K562 (cell line): ENCODE results near the gene PNMA8C. TPM values are rescaled to one million over a fixed set of nuclear protein-coding genes. Genes with fewer than 3 reads are reported as not detected.

Experiments
- ATF7 ChIP-seq: fragments of 450-650 bp; IDR thresholded peaks from 2 replicates; pipeline ENCODE4 v1.7.1; 2014; ENCODE audit warnings: mild to moderate bottlenecking, moderate library complexity
- BCOR ChIP-seq: fragments of 450-650 bp; IDR thresholded peaks from 2 replicates; pipeline ENCODE4 v1.6.1; 2016
- CSDE1 ChIP-seq, 2 experiments: fragments of 450-650 bp; IDR thresholded peaks; 2 replicates each; pipeline ENCODE4 v1.6.1; 2016; ENCODE audit warnings: mild to moderate bottlenecking in 1 of 2
- ETV1 ChIP-seq: fragments of 450-650 bp; conservative IDR thresholded peaks from 2 replicates; pipeline ENCODE4 v1.6.1; 2016; ENCODE audit warnings: missing genetic modification characterization, control low read depth, low read depth, missing compliant biosample characterization
- HDAC2 ChIP-seq: fragments of 450-650 bp; IDR thresholded peaks from 2 replicates; pipeline ENCODE4 v1.6.1; 2016; ENCODE audit warnings: mild to moderate bottlenecking
- HLTF ChIP-seq: fragments of 450-650 bp; IDR thresholded peaks from 2 replicates; pipeline ENCODE4 v1.6.1; 2016
- HNRNPL ChIP-seq: fragments of 200-400 bp; formaldehyde crosslinking; IDR thresholded peaks from 2 replicates; pipeline ENCODE4 v1.6.1; 2017; ENCODE audit warnings: low read depth, mild to moderate bottlenecking, low read length
- JUN ChIP-seq, 2 experiments: sonication (generic) in 1 of 2; formaldehyde crosslinking in 1 of 2; IDR thresholded peaks; 2 replicates each; pipeline versions ENCODE4 v1.6.1 to v1.8.0; 2012 to 2022; ENCODE audit warnings: borderline replicate concordance in 2 of 2, mild to moderate bottlenecking in 2 of 2, improper control_type of control experiment in 1 of 2, low read depth in 1 of 2, low read length in 1 of 2, missing genetic modification reagents in 1 of 2
- KDM5B ChIP-seq: fragments of 200-600 bp; sonication (generic); IDR thresholded peaks from 2 replicates; pipeline ENCODE4 v1.6.1; 2012; ENCODE audit warnings: low read depth, mild to moderate bottlenecking, moderate library complexity, low read length, control low read depth, inconsistent platforms; ENCODE audit not compliant: insufficient replicate concordance
- MTA1 ChIP-seq: fragments of 450-650 bp; IDR thresholded peaks from 2 replicates; pipeline ENCODE4 v1.6.1; 2017; ENCODE audit warnings: borderline replicate concordance
- NFIC ChIP-seq: fragments of 450-650 bp; IDR thresholded peaks from 2 replicates; pipeline ENCODE4 v1.6.1; 2017; ENCODE audit warnings: mild to moderate bottlenecking, inconsistent platforms
- NUFIP1 ChIP-seq: fragments of 450-650 bp; IDR thresholded peaks from 2 replicates; pipeline ENCODE4 v1.6.1; 2018; ENCODE audit not compliant: partially characterized antibody
- PCBP2 ChIP-seq: fragments of 200-400 bp; formaldehyde crosslinking; IDR thresholded peaks from 2 replicates; pipeline ENCODE4 v1.6.1; 2018; ENCODE audit warnings: low read length, low read depth, mild to moderate bottlenecking, moderate library complexity; ENCODE audit not compliant: poor library complexity, severe bottlenecking
- RBM15 ChIP-seq: fragments of 200-400 bp; formaldehyde crosslinking; IDR thresholded peaks from 2 replicates; pipeline ENCODE4 v1.6.1; 2018; ENCODE audit warnings: mild to moderate bottlenecking, low read length, moderate library complexity; ENCODE audit not compliant: insufficient read depth
- RCOR1 ChIP-seq, 2 experiments: IDR thresholded peaks; 2 replicates each; pipeline ENCODE4 v1.6.1; 2012; ENCODE audit warnings: low read depth in 2 of 2, low read length in 2 of 2, borderline replicate concordance in 1 of 2, improper control_type of control experiment in 1 of 2
- RFX5 ChIP-seq: IDR thresholded peaks from 2 replicates; pipeline ENCODE4 v1.6.1; 2011; ENCODE audit warnings: low read depth, mild to moderate bottlenecking, improper control_type of control experiment, low read length
- SAP30 ChIP-seq: fragments of 200-600 bp; sonication (generic); IDR thresholded peaks from 2 replicates; pipeline ENCODE4 v1.6.1; 2012; ENCODE audit warnings: borderline replicate concordance, low read depth, mild to moderate bottlenecking, moderate library complexity, low read length, control low read depth, inconsistent platforms; ENCODE audit not compliant: insufficient read depth, poor library complexity, severe bottlenecking
- SMAD3 ChIP-seq: fragments of 450-650 bp; formaldehyde crosslinking; conservative IDR thresholded peaks from 2 replicates; pipeline ENCODE4 v1.4.0; 2020; ENCODE audit warnings: mild to moderate bottlenecking
- ZNF197 ChIP-seq: fragments of 200-800 bp; sonication (Bioruptor generic); IDR thresholded peaks from 2 replicates; pipeline ENCODE4 v1.6.1; 2016; ENCODE audit warnings: low read depth, missing genetic modification characterization, missing compliant biosample characterization
- ZNF444 ChIP-seq: fragments of 250-450 bp; sonication (Bioruptor Pico); IDR thresholded peaks from 2 replicates; pipeline ENCODE4 v1.4.0; 2020; ENCODE audit warnings: mild to moderate bottlenecking, moderate library complexity
- ZNF785 ChIP-seq: fragments of 250-450 bp; sonication (Bioruptor Pico); IDR thresholded peaks from 2 replicates; pipeline ENCODE4 v1.4.0; 2020; ENCODE audit warnings: mild to moderate bottlenecking
- polyA plus RNA-seq, 8 experiments: library from polyadenylated mRNA; depleted of rRNA in 4 of 8; stranded (reverse) in 5 of 8; unstranded in 3 of 8; fragments of >200 nt; fragmentation: Nextera tagmentation in 2 of 8; fragmentation: Illumina TruSeq in 1 of 8; extraction: Ambion mirVana in 2 of 8; extraction: Trizol in 1 of 8; gene quantifications; 2 replicates each; pipeline versions ENCODE4 v1.2.1 to v1.2.3, GENCODE V29; 2011 to 2014; ENCODE audit warnings: inconsistent platforms in 1 of 8, missing spikeins in 1 of 8
- total RNA-seq, 7 experiments: library from RNA; depleted of rRNA in 6 of 7; stranded (reverse); fragments of >200 nt in 6 of 7; fragmentation: Illumina TruSeq in 2 of 7; extraction: Trizol in 2 of 7; gene quantifications; 2 replicates each; pipeline versions ENCODE4 v1.2.1 to v1.2.3, GENCODE V29; 2011 to 2021; ENCODE audit warnings: low replicate concordance in 1 of 7
- TF ChIP-seq, protein P1 (sequence below): fragments of 450-650 bp; IDR thresholded peaks from 2 replicates; pipeline ENCODE4 v1.6.1; 2018; ENCODE audit warnings: mild to moderate bottlenecking, low read depth; ENCODE audit not compliant: partially characterized antibody
- TF ChIP-seq, protein P2 (sequence below): IDR thresholded peaks from 2 replicates; pipeline ENCODE4 v1.6.1; 2012; ENCODE audit warnings: low read depth, low read length, improper control_type of control experiment, borderline replicate concordance

Gene PNMA8C
- total and polyA plus RNA-seq, 9 of the 15 experiments (the other 6 are each of a cell fraction or from before 2014, with no cell fraction given) = 0.04 to 0.05 (median 0.05) TPM; not detected in 6

DNA sequence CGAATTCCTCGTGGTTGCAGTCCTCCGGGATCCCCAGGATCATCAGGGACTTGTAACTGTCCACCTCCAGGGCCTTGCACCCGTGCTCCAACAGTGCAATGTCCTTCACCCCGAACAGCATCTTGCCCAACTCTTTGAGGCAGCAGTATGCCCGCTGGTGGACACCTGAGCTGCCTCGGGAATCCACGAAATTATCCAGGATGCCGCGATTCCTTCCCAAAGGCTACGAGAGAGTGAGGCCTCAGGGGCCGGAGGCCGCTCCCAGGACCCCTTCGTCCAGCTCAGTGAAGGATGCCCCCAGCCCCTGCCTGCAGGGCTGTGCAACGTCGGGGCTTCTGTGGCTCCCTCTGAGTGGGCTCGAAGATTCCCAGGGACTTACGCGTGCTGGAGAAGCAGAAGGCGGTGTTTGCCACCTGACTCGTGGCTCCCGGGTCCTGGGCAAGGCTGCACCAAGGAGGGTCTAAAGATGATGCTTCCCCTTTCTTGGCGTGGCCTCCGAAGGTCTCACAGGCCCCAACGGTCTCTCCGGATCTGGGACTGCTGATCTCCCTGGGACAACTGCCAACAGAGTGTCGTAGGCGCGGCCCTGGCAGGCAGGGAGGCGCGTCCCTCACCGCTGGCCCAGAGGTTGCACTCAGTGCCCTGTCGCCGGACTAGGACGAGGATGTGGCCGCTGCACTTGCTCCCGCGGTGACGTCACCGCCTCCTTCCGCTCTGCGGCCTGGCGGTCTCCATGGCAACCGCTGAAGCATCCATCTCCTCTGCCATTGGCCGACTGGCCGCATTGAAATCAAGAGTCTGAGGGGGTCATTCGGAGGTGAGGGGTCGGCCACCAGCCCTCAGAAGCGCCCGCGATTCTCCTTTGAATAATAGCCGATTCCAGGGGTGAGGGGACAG is at the start of gene PNMA8C (continued):
- TF ChIP-seq, protein P1, sequence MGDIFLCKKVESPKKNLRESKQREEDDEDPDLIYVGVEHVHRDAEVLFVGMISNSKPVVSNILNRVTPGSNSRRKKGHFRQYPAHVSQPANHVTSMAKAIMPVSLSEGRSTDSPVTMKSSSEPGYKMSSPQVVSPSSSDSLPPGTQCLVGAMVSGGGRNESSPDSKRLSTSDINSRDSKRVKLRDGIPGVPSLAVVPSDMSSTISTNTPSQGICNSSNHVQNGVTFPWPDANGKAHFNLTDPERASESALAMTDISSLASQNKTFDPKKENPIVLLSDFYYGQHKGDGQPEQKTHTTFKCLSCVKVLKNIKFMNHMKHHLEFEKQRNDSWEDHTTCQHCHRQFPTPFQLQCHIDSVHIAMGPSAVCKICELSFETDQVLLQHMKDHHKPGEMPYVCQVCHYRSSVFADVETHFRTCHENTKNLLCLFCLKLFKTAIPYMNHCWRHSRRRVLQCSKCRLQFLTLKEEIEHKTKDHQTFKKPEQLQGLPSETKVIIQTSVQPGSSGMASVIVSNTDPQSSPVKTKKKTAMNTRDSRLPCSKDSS = no peak
- TF ChIP-seq, protein P2, sequence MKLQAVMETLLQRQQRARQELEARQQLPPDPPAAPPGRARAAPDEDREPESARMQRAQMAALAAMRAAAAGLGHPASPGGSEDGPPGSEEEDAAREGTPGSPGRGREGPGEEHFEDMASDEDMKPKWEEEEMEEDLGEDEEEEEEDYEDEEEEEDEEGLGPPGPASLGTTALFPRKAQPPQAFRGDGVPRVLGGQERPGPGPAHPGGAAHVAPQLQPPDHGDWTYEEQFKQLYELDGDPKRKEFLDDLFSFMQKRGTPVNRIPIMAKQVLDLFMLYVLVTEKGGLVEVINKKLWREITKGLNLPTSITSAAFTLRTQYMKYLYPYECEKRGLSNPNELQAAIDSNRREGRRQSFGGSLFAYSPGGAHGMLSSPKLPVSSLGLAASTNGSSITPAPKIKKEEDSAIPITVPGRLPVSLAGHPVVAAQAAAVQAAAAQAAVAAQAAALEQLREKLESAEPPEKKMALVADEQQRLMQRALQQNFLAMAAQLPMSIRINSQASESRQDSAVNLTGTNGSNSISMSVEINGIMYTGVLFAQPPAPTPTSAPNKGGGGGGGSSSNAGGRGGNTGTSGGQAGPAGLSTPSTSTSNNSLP = no peak
- TF ChIP-seq MTA1 (no peak), ZNF197 (no peak), PCBP2 (no peak), CSDE1 (IDR thresholded peaks at IDR 0.05) (peak in 1 of 2 experiments; percentile 90; a peak in 2 of 4 replicates), ZNF444 (no peak), SAP30 (no peak), NUFIP1 (no peak), KDM5B (no peak), ATF7 (peak; percentile 97), HLTF (no peak), ETV1 (tag) (peak; percentile 50; the same call in 1 of the 2 replicates), RBM15 (no peak), ZNF785 (CRISPR knock-in tag) (no peak), BCOR (no peak), NFIC (peak; percentile 30; the same call in 1 of the 2 replicates), RFX5 (0 out of 2 replicates have a peak, but pooled peaks have one; percentile 41), SMAD3 (CRISPR knock-in tag) (no peak), HNRNPL (no peak), JUN (IDR thresholded peaks at IDR 0.05; ENCODE audit: borderline replicate concordance, low read depth, low read length) (peak; percentile 88), JUN (CRISPR knock-in tag; IDR thresholded peaks at IDR 0.05; ENCODE audit: borderline replicate concordance) (0 out of 2 replicates have a peak, but pooled peaks have one; percentile 36), RCOR1 (IDR thresholded peaks at IDR 0.05; ENCODE audit: borderline replicate concordance in 1 of 2, low read depth in 2 of 2, low read length in 2 of 2) (peak in 1 of 2 experiments; percentile 93; a peak in 2 of 4 replicates), HDAC2 (peak; percentile 30; the same call in 1 of the 2 replicates)
